Measurements from ENCODE around the gene NRTN.

The NRTN gene

GRCh38 chr19:5801796-5802619, 2.9 kb upstream of the NRTN start:
- Histone ChIP-seq H3K27ac (no peak overlapping the region), H3K4me3 (ENCODE audit: low read depth, low read length) (no peak overlapping the region), H3K36me3 (replicated peaks) (no peaks in the 10 kb centered on the region), H3K27me3 (replicated peaks) (peaks cover 15% of the 10 kb centered on the region)
- DNase-seq: no peak
- in situ Hi-C loops (cut with HindIII; ENCODE audit: low pct_ligation_motif_present, low sequenced_read_pairs): no loop called here
- no peak for TF ChIP-seq CTCF (IDR thresholded peaks at IDR 0.05; ENCODE audit: low read depth, low read length, missing control alignments)

GRCh38 chr19:5803441-5803751, 1.5 kb upstream of the NRTN start:
- in situ Hi-C loops (cut with HindIII; ENCODE audit: low pct_ligation_motif_present, low sequenced_read_pairs): no loop called here
- TF ChIP-seq CTCF (IDR thresholded peaks at IDR 0.05; ENCODE audit: low read depth, low read length, missing control alignments): no peak
- Histone ChIP-seq H3K27me3 (replicated peaks) (peaks cover 15% of the 10 kb centered on the region), H3K4me3 (ENCODE audit: low read depth, low read length) (peak overlapping the region; percentile 39), H3K36me3 (replicated peaks) (no peaks in the 10 kb centered on the region), H3K27ac (no peak overlapping the region)
- DNase-seq: no peak

GRCh38 chr19:5803752-5804515, 933 bp upstream of the NRTN start:
- H3K4me3 ChIP-seq (ENCODE audit: low read depth, low read length): peak overlapping the region; percentile 39
- in situ Hi-C loops (cut with HindIII; ENCODE audit: low pct_ligation_motif_present, low sequenced_read_pairs): no loop called here
- H3K36me3 ChIP-seq (replicated peaks): no peaks in the 10 kb centered on the region
- TF ChIP-seq CTCF (IDR thresholded peaks at IDR 0.05; ENCODE audit: low read depth, low read length, missing control alignments): peak; percentile 88
- peak; percentile 72 for DNase-seq
- H3K27me3 ChIP-seq (replicated peaks): peaks cover 15% of the 10 kb centered on the region
- H3K27ac ChIP-seq: no peak overlapping the region

GRCh38 chr19:5805462-5806132, 730 bp downstream of the NRTN start:
- Histone ChIP-seq H3K4me3 (ENCODE audit: low read depth, low read length) (no peak overlapping the region), H3K27ac (no peak overlapping the region), H3K36me3 (replicated peaks) (no peaks in the 10 kb centered on the region), H3K27me3 (replicated peaks) (peaks cover 15% of the 10 kb centered on the region)
- peak; percentile 33 for DNase-seq
- in situ Hi-C loops (cut with HindIII; ENCODE audit: low pct_ligation_motif_present, low sequenced_read_pairs): no loop called here
- TF ChIP-seq CTCF (IDR thresholded peaks at IDR 0.05; ENCODE audit: low read depth, low read length, missing control alignments): peak; percentile 83

- in situ Hi-C loops (cut with HindIII; ENCODE audit: low pct_ligation_motif_present, low sequenced_read_pairs): no loop called here
- Histone ChIP-seq H3K27me3 (replicated peaks) (peaks cover 15% of the 10 kb centered on the region), H3K27ac (no peak overlapping the region), H3K4me3 (ENCODE audit: low read depth, low read length) (no peak overlapping the region), H3K36me3 (replicated peaks) (no peaks in the 10 kb centered on the region)
- no peak for DNase-seq
- TF ChIP-seq CTCF (IDR thresholded peaks at IDR 0.05; ENCODE audit: low read depth, low read length, missing control alignments): no peak
Observed at GRCh38 chr19:5806133-5806489, 1.2 kb downstream of the NRTN start.
